MCF 10A (cell line): ENCODE measurements around the gene INSIG1. TPM values are rescaled to one million over a fixed set of nuclear protein-coding genes. Genes with fewer than 3 reads are reported as not detected.

Experiments used
- BruUV-seq: library from RNA; stranded (reverse); fragments of 400-500 nt; replicated peaks from 2 replicates; lab custom pipeline; 2021; lab: Mats Ljungman, UMichigan
- CTCF ChIA-PET: fragments of 300-600 bp; sonication (Branson Sonifier 250); formaldehyde crosslinking; extraction: SDS; loops from one replicate; lab custom pipeline; 2021; ENCODE audit warnings: antibody characterized with exemption, inconsistent platforms; lab: Yijun Ruan, JAX
- POLR2A ChIA-PET: fragments of 300-600, 350-650 bp; sonication (Branson Sonifier 250); formaldehyde crosslinking; extraction: SDS; loops from one replicate; lab custom pipeline; 2020; ENCODE audit warnings: antibody characterized with exemption, inconsistent platforms; lab: Yijun Ruan, JAX
- DNase-seq: peaks from one replicate; pipeline ENCODE4 v3.0.0-alpha.2; 2018; ENCODE audit not compliant: unreplicated experiment
- H3K27ac Mint-ChIP-seq: one replicate; pipeline ENCODE4 v1.8.0; 2022; ENCODE audit warnings: mild to moderate bottlenecking, low read depth, mixed read lengths; ENCODE audit not compliant: unreplicated experiment
- H3K27me3 Mint-ChIP-seq: one replicate; pipeline ENCODE4 v1.8.0; 2022; ENCODE audit warnings: mixed read lengths; ENCODE audit not compliant: insufficient read depth, unreplicated experiment
- H3K36me3 Mint-ChIP-seq: one replicate; pipeline ENCODE4 v1.8.0; 2022; ENCODE audit warnings: mild to moderate bottlenecking, moderate library complexity, mixed read lengths; ENCODE audit not compliant: insufficient read depth, unreplicated experiment
- H3K4me1 Mint-ChIP-seq: one replicate; pipeline ENCODE4 v1.8.0; 2022; ENCODE audit warnings: mixed read lengths; ENCODE audit not compliant: insufficient read depth, unreplicated experiment
- H3K4me3 Mint-ChIP-seq: one replicate; pipeline ENCODE4 v1.8.0; 2022; ENCODE audit warnings: mild to moderate bottlenecking, moderate library complexity, mixed read lengths; ENCODE audit not compliant: unreplicated experiment
- H3K9me3 Mint-ChIP-seq: one replicate; pipeline ENCODE4 v1.8.0; 2022; ENCODE audit warnings: mixed read lengths; ENCODE audit not compliant: unreplicated experiment
- intact Hi-C: fragments of 100-400 bp; cut with micrococcal nuclease; formaldehyde crosslinking; loops from 2 replicates; pipeline ENCODE4 v1.14.1; 2022
- total RNA-seq: library from RNA; stranded (reverse); gene quantifications from 2 replicates; pipeline ENCODE4 v1.2.3, GENCODE V29; 2022
- TF ChIP-seq, protein P1 (sequence below): fragments of 200-600 bp; IDR thresholded peaks from one replicate; pipeline ENCODE4 v1.8.0; 2022; ENCODE audit warnings: antibody characterized with exemption, mild to moderate bottlenecking; ENCODE audit not compliant: unreplicated experiment

INSIG1 gene
- total RNA-seq, 1 experiment from 2014 or later: 11.2 TPM

DNA sequence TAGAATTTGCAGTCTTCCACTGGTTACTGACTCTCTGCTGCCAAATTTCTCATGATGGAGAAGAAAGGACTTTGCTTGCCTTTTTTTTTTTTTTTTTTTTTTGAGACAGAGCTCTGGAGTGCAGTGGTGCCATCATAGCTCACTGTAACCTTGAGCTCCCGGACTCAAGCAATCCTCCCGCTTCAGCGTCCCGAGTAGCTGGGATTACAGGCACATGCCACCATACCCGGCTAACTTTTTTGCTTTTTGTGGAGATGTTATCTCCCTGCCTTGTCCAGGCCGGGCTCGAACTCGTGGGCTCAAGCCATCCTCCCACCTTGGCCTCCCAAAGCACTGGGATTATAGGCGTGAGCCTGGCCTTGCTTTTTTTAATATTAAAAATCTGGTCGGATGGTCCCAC lies 6.2 kb downstream of the INSIG1 start:
- Mint-ChIP-seq H3K27me3 (no peaks in the 10 kb centered on the region), H3K4me1 (peaks cover 26% of the 10 kb centered on the region), H3K9me3 (no peaks in the 10 kb centered on the region), H3K4me3 (no peak overlapping the region), H3K27ac (no peak overlapping the region), H3K36me3 (peaks cover 78% of the 10 kb centered on the region)
- BruUV-seq: no TSS peak
- no peak for DNase-seq
- intact Hi-C loops: no loop called here
- TF ChIP-seq, protein P1, sequence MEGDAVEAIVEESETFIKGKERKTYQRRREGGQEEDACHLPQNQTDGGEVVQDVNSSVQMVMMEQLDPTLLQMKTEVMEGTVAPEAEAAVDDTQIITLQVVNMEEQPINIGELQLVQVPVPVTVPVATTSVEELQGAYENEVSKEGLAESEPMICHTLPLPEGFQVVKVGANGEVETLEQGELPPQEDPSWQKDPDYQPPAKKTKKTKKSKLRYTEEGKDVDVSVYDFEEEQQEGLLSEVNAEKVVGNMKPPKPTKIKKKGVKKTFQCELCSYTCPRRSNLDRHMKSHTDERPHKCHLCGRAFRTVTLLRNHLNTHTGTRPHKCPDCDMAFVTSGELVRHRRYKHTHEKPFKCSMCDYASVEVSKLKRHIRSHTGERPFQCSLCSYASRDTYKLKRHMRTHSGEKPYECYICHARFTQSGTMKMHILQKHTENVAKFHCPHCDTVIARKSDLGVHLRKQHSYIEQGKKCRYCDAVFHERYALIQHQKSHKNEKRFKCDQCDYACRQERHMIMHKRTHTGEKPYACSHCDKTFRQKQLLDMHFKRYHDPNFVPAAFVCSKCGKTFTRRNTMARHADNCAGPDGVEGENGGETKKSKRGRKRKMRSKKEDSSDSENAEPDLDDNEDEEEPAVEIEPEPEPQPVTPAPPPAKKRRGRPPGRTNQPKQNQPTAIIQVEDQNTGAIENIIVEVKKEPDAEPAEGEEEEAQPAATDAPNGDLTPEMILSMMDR: no peak
- POLR2A ChIA-PET: no interaction called here
- CTCF ChIA-PET: interaction anchor here (0.6 to 3.4 kb wide), 3 partner anchors 41 to 114 kb away, joined by 3 to 12 read pairs (median 4); no protein-coding TSS in a partner anchor

DNA sequence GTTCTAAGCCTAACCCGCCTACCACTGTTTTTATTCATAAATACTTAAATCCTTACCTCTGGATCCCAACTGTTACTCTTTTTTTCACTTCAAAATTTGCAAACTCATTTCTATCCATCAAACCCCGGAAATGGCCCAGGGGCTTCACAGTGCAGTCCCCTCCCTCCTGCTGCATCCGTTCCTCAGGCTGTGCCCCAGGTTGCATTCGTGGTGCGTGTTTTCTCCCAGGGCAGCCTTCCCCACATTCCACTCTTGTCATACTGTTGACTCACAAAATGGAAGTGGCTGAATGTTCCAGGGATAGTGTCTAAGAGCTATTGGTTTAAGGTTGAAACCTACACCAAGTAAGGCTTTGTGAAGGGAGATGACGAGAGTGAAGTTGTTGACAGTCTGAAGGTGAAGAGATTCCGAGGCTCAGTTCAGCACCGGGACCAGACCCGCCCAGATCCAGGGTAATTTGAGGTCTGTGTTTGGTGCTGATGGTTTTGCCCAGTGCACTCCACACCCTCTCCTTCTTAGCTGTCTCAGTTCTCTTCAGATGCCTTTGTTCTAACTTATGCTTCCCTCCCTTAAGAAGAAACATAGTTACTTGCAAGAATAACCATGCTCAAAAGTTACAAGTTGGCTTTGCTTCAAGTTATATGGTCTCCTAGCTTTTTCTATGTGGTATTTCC lies 7.7 kb downstream of the INSIG1 start:
- H3K27ac Mint-ChIP-seq: peak overlapping the region; percentile 13
- peaks cover 83% of the 10 kb centered on the region for H3K36me3 Mint-ChIP-seq
- peaks cover 19% of the 10 kb centered on the region for H3K4me1 Mint-ChIP-seq

DNA sequence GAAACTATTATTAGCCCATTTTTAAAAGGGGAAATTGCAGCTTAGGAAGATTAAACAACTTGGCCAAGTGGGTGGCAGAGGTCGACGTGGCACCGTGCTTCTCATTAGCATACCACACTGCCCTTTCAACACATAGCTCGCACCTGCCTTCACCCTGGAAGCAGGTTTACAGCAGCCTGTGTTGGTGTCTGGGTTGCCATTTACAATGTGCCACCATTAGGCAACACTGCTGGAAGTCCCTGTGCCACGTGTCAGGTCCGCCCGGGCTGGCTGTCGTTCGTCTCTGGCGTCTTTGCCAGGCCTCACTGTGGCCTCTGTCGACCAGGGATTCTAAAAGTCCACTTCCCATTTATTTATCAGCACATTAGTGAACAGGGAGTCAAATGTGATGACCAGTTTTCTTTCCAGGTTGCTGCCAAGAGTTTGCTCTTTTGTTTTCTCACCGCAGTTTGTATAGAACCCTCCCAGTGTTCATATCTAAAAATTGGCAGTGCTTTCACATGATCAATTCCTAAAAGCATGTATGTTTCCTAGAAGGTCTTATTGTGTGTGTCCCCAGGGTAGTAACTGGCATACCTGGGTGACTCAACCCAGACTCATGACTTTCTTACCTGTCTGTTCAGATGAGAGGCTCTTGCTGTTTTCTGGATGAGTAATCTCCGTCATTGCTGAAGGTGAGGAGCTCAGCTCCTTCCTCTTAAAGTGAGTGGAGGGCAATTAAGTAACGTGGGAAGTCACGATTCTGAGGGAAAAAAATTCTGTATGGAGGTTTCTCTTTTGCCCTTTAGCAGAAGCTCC lies 9.2 kb downstream of the INSIG1 start:
- BruUV-seq: no TSS peak
- CTCF ChIA-PET: interaction anchor here (0.6 to 2.8 kb wide), 9 partner anchors 11 to 1949 kb away, joined by 3 to 12 read pairs (median 4); no protein-coding TSS in a partner anchor
- POLR2A ChIA-PET: interaction anchor here (0.6 to 1.9 kb wide), 8 partner anchors 8 to 477 kb away, joined by 3 to 15 read pairs (median 4); partner anchors contain the start of gene INSIG1
- peak overlapping the region; percentile 25 for H3K4me3 Mint-ChIP-seq
- peak; percentile 82 for DNase-seq
- peaks cover 9% of the 10 kb centered on the region for H3K4me1 Mint-ChIP-seq
- no peaks in the 10 kb centered on the region for H3K9me3 Mint-ChIP-seq
- no peaks in the 10 kb centered on the region for H3K27me3 Mint-ChIP-seq
- H3K36me3 Mint-ChIP-seq: peaks cover 76% of the 10 kb centered on the region
- H3K27ac Mint-ChIP-seq: peak overlapping the region; percentile 75
- intact Hi-C loops: no loop called here
- TF ChIP-seq, protein P1: no peak

More for the DNA sequence above, 7.7 kb downstream of the INSIG1 start:
- intact Hi-C loops: no loop called here
- ChIA-PET POLR2A (interaction anchor here (1.7 kb wide), 1 partner anchor 21 kb away, joined by 5 read pairs; no protein-coding TSS in a partner anchor), CTCF (interaction anchor here (1.3 to 2.8 kb wide), 2 partner anchors 9 to 39 kb away, joined by 4 to 12 read pairs; no protein-coding TSS in a partner anchor)
- H3K4me3 Mint-ChIP-seq: no peak overlapping the region
- TF ChIP-seq, protein P1: no peak
- BruUV-seq: no TSS peak
- no peaks in the 10 kb centered on the region for H3K27me3 Mint-ChIP-seq
- H3K9me3 Mint-ChIP-seq: no peaks in the 10 kb centered on the region
- no peak for DNase-seq
